ENCODE results near the gene BORCS6. TPM values are rescaled to one million over a fixed set of nuclear protein-coding genes. Genes with fewer than 3 reads are reported as not detected.

The BORCS6 gene
- total and polyA plus RNA-seq, 2 donors (not counting 1 experiment from before 2014, with no cell fraction given): 9.7 to 20.2 TPM

- peaks cover 15% of the 10 kb centered on the region for H4K20me1 ChIP-seq (ENCODE audit: control insufficient read depth, insufficient read depth, low read length, poor library complexity, severe bottlenecking)
- H3K27ac ChIP-seq (ENCODE audit: low read length in 2 of 2): no peak overlapping the region
- Mint-ChIP-seq H3K4me1 (peaks cover 2% of the 10 kb centered on the region), H3K27me3 (no peaks in the 10 kb centered on the region), H3K9me3 (ENCODE audit: insufficient read depth) (no peaks in the 10 kb centered on the region), H3K4me3 (no peak overlapping the region), H3K27ac (no peak overlapping the region)
- H3K4me3 ChIP-seq (ENCODE audit: control extremely low read depth in 1 of 5, extremely low read depth in 1 of 5, insufficient read depth in 1 of 5, low read depth in 2 of 5, low read length in 4 of 5): no peak overlapping the region
- peak; percentile 47 for DNase-seq
- no peak overlapping the region for H2AFZ ChIP-seq (ENCODE audit: insufficient read depth, low read depth, low read length, poor library complexity, severe bottlenecking)
- H3K4me2 ChIP-seq (replicated peaks; ENCODE audit: low read depth, low read length, poor library complexity, severe bottlenecking): no peak overlapping the region
- ChIA-PET CTCF (interaction anchor here (0.6 to 7.2 kb wide), 4 partner anchors 8 to 68 kb away, joined by 4 to 68 read pairs (median 12); partner anchors contain the start of genes ALOXE3 and AURKB), POLR2A (interaction anchor here (0.6 to 1.4 kb wide), 2 partner anchors 14 to 716 kb away, joined by 6 read pairs; no protein-coding TSS in a partner anchor)
- peaks cover 4% of the 10 kb centered on the region for H3K79me2 ChIP-seq (ENCODE audit: control insufficient read depth, insufficient read depth, low read length)
- TF ChIP-seq EZH2 (IDR thresholded peaks at IDR 0.05; ENCODE audit: borderline replicate concordance, insufficient read depth, low read depth, low read length, poor library complexity, severe bottlenecking) (no peak), CTCF (IDR thresholded peaks at IDR 0.05) (no peak)
- WGBS (ENCODE audit: insufficient coverage): 96% methylated on average over 20 of the region's 23 CpGs
- H3K36me3 ChIP-seq (replicated peaks in 1 of 2; ENCODE audit: control extremely low read depth in 1 of 2, control insufficient read depth in 1 of 2, extremely low read depth in 1 of 2, insufficient read depth in 2 of 2, low read length in 1 of 2): peaks cover 0 to 58% of the 10 kb centered on the region in 2 experiments
- intact Hi-C loops (cut with micrococcal nuclease): no loop called here
- no peaks in the 10 kb centered on the region for H3K9me3 ChIP-seq (ENCODE audit: control extremely low read depth in 1 of 3, control insufficient read depth in 2 of 3, insufficient read depth in 1 of 3, low read length in 2 of 3)
- H3K4me1 ChIP-seq (ENCODE audit: control insufficient read depth in 2 of 2, insufficient read depth in 2 of 2, low read length in 2 of 2): peaks cover 10 to 20% of the 10 kb centered on the region in 2 donors
- H3K27me3 ChIP-seq (replicated peaks in 1 of 4; ENCODE audit: control extremely low read depth in 1 of 4, control insufficient read depth in 3 of 4, insufficient read depth in 4 of 4, low read length in 3 of 4): no peaks in the 10 kb centered on the region
- ATAC-seq (ENCODE audit: low read depth): no peak
- no peak overlapping the region for H3K9ac ChIP-seq (ENCODE audit: low read length)
Observed at GRCh38 chr17:8142158-8142886, 47.7 kb downstream of the BORCS6 start.

DNA sequence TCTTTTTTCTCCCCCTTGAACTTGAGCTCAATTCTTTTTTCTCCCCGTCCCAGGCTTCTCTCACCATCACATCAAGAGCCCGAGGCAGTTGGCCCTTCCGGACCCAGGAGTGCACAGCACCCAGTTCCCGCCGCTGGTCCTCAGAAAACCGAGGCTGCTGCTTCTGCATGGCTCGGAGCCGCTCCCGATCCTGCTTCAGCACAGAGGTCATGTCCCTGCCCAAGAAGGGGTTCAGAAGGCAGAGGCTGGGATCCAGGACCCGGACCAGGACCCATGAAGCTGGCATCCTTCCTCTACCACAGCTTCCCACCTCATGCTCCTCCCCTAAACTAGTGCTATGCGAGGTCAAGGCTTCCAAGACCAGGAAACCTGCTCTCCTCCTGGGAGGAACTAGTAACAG lies 48.2 kb downstream of the BORCS6 start:
- H3K4me2 ChIP-seq (replicated peaks; ENCODE audit: low read depth, low read length, poor library complexity, severe bottlenecking): no peak overlapping the region
- no peak overlapping the region for H2AFZ ChIP-seq (ENCODE audit: insufficient read depth, low read depth, low read length, poor library complexity, severe bottlenecking)
- TF ChIP-seq EZH2 (IDR thresholded peaks at IDR 0.05; ENCODE audit: borderline replicate concordance, insufficient read depth, low read depth, low read length, poor library complexity, severe bottlenecking) (no peak), CTCF (IDR thresholded peaks at IDR 0.05) (no peak)
- ChIA-PET CTCF (interaction anchor here (0.6 to 7.2 kb wide), 7 partner anchors 9 to 69 kb away, joined by 3 to 68 read pairs (median 5); partner anchors contain the start of genes ALOXE3 and AURKB), POLR2A (interaction anchor here (0.6 kb wide), 1 partner anchor 716 kb away, joined by 6 read pairs; no protein-coding TSS in a partner anchor)
- peaks cover 0 to 52% of the 10 kb centered on the region in 2 experiments for H3K36me3 ChIP-seq (replicated peaks in 1 of 2; ENCODE audit: control extremely low read depth in 1 of 2, control insufficient read depth in 1 of 2, extremely low read depth in 1 of 2, insufficient read depth in 2 of 2, low read length in 1 of 2)
- H3K27me3 ChIP-seq (replicated peaks in 1 of 4; ENCODE audit: control extremely low read depth in 1 of 4, control insufficient read depth in 3 of 4, insufficient read depth in 4 of 4, low read length in 3 of 4): no peaks in the 10 kb centered on the region
- Mint-ChIP-seq H3K4me1 (peaks cover 2% of the 10 kb centered on the region), H3K27me3 (no peaks in the 10 kb centered on the region), H3K4me3 (no peak overlapping the region), H3K27ac (no peak overlapping the region), H3K9me3 (ENCODE audit: insufficient read depth) (no peaks in the 10 kb centered on the region)
- H3K4me3 ChIP-seq (ENCODE audit: control extremely low read depth in 1 of 5, extremely low read depth in 1 of 5, insufficient read depth in 1 of 5, low read depth in 2 of 5, low read length in 4 of 5): no peak overlapping the region
- ATAC-seq (ENCODE audit: low read depth) (no peak), DNase-seq (peak; percentile 43)
- H3K4me1 ChIP-seq (ENCODE audit: control insufficient read depth in 2 of 2, insufficient read depth in 2 of 2, low read length in 2 of 2): peaks cover 10 to 20% of the 10 kb centered on the region in 2 donors
- H3K79me2 ChIP-seq (ENCODE audit: control insufficient read depth, insufficient read depth, low read length): peaks cover 4% of the 10 kb centered on the region
- intact Hi-C loops (cut with micrococcal nuclease): no loop called here
- H3K9me3 ChIP-seq (ENCODE audit: control extremely low read depth in 1 of 3, control insufficient read depth in 2 of 3, insufficient read depth in 1 of 3, low read length in 2 of 3): no peaks in the 10 kb centered on the region
- H3K9ac ChIP-seq (ENCODE audit: low read length): no peak overlapping the region
- H3K27ac ChIP-seq (ENCODE audit: low read length in 2 of 2): no peak overlapping the region
- H4K20me1 ChIP-seq (ENCODE audit: control insufficient read depth, insufficient read depth, low read length, poor library complexity, severe bottlenecking): peaks cover 15% of the 10 kb centered on the region
- WGBS (ENCODE audit: insufficient coverage): 95% methylated on average over 11 of the region's 11 CpGs
